EH (cell line): ENCODE measurements around the gene KDM6B.

Experiments used
- DNase-seq: peaks from one replicate; pipeline ENCODE4 v3.0.0-alpha.2; 2015; ENCODE audit warnings: low read depth

The KDM6B gene

GRCh38 chr17:7880076-7880868 is 46.3 kb downstream of the KDM6B start:
- DNase-seq, result no peak

GRCh38 chr17:7881276-7882054 is 47.4 kb downstream of the KDM6B start:
- DNase-seq, result peak; percentile 21

GRCh38 chr17:7882068-7882467 is 48.1 kb downstream of the KDM6B start:
- no peak for DNase-seq

- no peak for DNase-seq
Observed at GRCh38 chr17:7882629-7883028, 48.6 kb downstream of the KDM6B start.
